Testis (tissue), 2 donors: ENCODE results near the gene CABCOCO1.
"Not testable (repeated sequence)": the region's sequence is repeated elsewhere in the genome, so short reads cannot be mapped to it uniquely, and the experiment has no call there.

ENCODE experiments used
- CTCF ChIP-seq, 3 experiments: fragments of 450-650 bp in 2 of 3; fragments of 200-600 bp in 1 of 3; sonication (generic) in 1 of 3; IDR thresholded peaks; one replicate each; pipeline ENCODE4 v1.5.1; 2016 to 2019; ENCODE audit warnings: antibody characterized with exemption in 3 of 3, mild to moderate bottlenecking in 2 of 3, moderate library complexity in 1 of 3
- POLR2A ChIP-seq: fragments of 450-650 bp; IDR thresholded peaks from one replicate; pipeline ENCODE4 v1.6.1; 2017; ENCODE audit warnings: antibody characterized with exemption, mild to moderate bottlenecking, moderate library complexity

- TF ChIP-seq CTCF (IDR thresholded peaks at IDR 0.05); POLR2A: not testable (repeated sequence)
Measured at GRCh38 chr10:61725221-61725620, 62.5 kb downstream of the CABCOCO1 start.
